Vagina (tissue), 2 donors: Measurements from ENCODE around the gene HORMAD2. TPM values are rescaled to one million over a fixed set of nuclear protein-coding genes. Genes with fewer than 3 reads are reported as not detected.
"Not testable (repeated sequence)": the region's sequence is repeated elsewhere in the genome, so short reads cannot be mapped to it uniquely, and the experiment has no call there.

Experiments used
- DNase-seq, 2 donors: peaks; one replicate each; pipeline ENCODE4 v3.0.0-alpha.2; 2017; ENCODE audit errors: extremely low spot score in 2 of 2
- H3K27ac ChIP-seq: fragments of 200-600 bp; sonication (generic); one replicate; pipeline ENCODE4 v1.5.1; 2019
- H3K27me3 ChIP-seq: fragments of 200-600 bp; sonication (generic); one replicate; pipeline ENCODE4 v1.5.1; 2019
- H3K36me3 ChIP-seq, 2 donors: fragments of 200-600 bp; sonication (generic); one replicate each; pipeline ENCODE4 v1.5.1; 2017 to 2019
- H3K4me1 ChIP-seq: fragments of 200-600 bp; sonication (generic); one replicate; pipeline ENCODE4 v1.5.1; 2019
- H3K4me3 ChIP-seq, 2 donors: fragments of 200-600 bp; sonication (generic); 1 replicate in 1 of 2; 2 replicates in 1 of 2; pipeline ENCODE4 v1.5.1; 2016 to 2019
- H3K9me3 ChIP-seq: fragments of 200-600 bp; sonication (generic); one replicate; pipeline ENCODE4 v1.5.1; 2019
- CTCF ChIP-seq, 3 experiments: fragments of 450-650 bp in 2 of 3; fragments of 200-600 bp in 1 of 3; sonication (generic) in 1 of 3; IDR thresholded peaks; one replicate each; pipeline ENCODE4 v1.5.1; 2017 to 2019; ENCODE audit warnings: antibody characterized with exemption in 3 of 3, mild to moderate bottlenecking in 2 of 3, moderate library complexity in 2 of 3
- POLR2A ChIP-seq, 2 donors: fragments of 450-650 bp; IDR thresholded peaks; one replicate each; pipeline ENCODE4 v1.6.1; 2017; ENCODE audit warnings: antibody characterized with exemption in 2 of 2, mild to moderate bottlenecking in 2 of 2, moderate library complexity in 2 of 2
- POLR2AphosphoS5 ChIP-seq, 2 donors: sonication (generic); formaldehyde crosslinking; IDR thresholded peaks; one replicate each; pipeline ENCODE4 v1.9.0; 2017; ENCODE audit warnings: antibody characterized with exemption in 2 of 2, mild to moderate bottlenecking in 2 of 2, low read depth in 1 of 2; ENCODE audit not compliant: insufficient read depth in 1 of 2
- intact Hi-C: fragments of 100-400 bp; cut with DNase I; formaldehyde crosslinking; loops from one replicate; pipeline ENCODE4 v1.15.1; 2023
- total RNA-seq: library from RNA; depleted of rRNA; stranded (reverse); fragments of >200 nt; gene quantifications from one replicate; pipeline ENCODE4 v1.2.3, GENCODE V29; 2016

Gene HORMAD2
- total RNA-seq, 1 donor from 2014 or later = not detected

GRCh38 chr22:30078320-30079311 is 1.6 kb upstream of the HORMAD2 start:
- intact Hi-C loops = no loop called here
- H3K9me3 ChIP-seq = no peaks in the 10 kb centered on the region
- H3K27ac ChIP-seq = no peak overlapping the region
- H3K36me3 ChIP-seq = no peaks in the 10 kb centered on the region
- TF ChIP-seq POLR2A (IDR thresholded peaks at IDR 0.05) = no peak
- no peak for TF ChIP-seq CTCF (IDR thresholded peaks at IDR 0.05)
- TF ChIP-seq POLR2AphosphoS5 (IDR thresholded peaks at IDR 0.05; ENCODE audit: insufficient read depth in 1 of 2, low read depth in 1 of 2) = no peak
- no peak overlapping the region for H3K4me3 ChIP-seq
- no peaks in the 10 kb centered on the region for H3K27me3 ChIP-seq
- no peaks in the 10 kb centered on the region for H3K4me1 ChIP-seq
- DNase-seq = no peak

- no peaks in the 10 kb centered on the region for H3K36me3 ChIP-seq
- H3K4me1 ChIP-seq = no peaks in the 10 kb centered on the region
- TF ChIP-seq CTCF (IDR thresholded peaks at IDR 0.05) (no peak), POLR2A (IDR thresholded peaks at IDR 0.05) (no peak), POLR2AphosphoS5 (IDR thresholded peaks at IDR 0.05; ENCODE audit: insufficient read depth in 1 of 2, low read depth in 1 of 2) (no peak)
- H3K27me3 ChIP-seq = no peaks in the 10 kb centered on the region
- intact Hi-C loops = loop anchor here (10.0 kb wide), 2 partner anchors 356 to 456 kb away; partner anchors contain the start of gene CABP7
- DNase-seq = no peak
- no peak overlapping the region for H3K27ac ChIP-seq
- H3K9me3 ChIP-seq = no peaks in the 10 kb centered on the region
- no peak overlapping the region for H3K4me3 ChIP-seq
Measured at GRCh38 chr22:30080805-30081204, 541 bp downstream of the HORMAD2 start.

- H3K4me1 ChIP-seq = no peaks in the 10 kb centered on the region
- DNase-seq = no peak
- no peaks in the 10 kb centered on the region for H3K27me3 ChIP-seq
- H3K4me3 ChIP-seq = no peak overlapping the region
- intact Hi-C loops = loop anchor here (10.0 kb wide), 2 partner anchors 362 to 462 kb away; partner anchors contain the start of gene CABP7
- no peaks in the 10 kb centered on the region for H3K36me3 ChIP-seq
- TF ChIP-seq CTCF (IDR thresholded peaks at IDR 0.05) (no peak), POLR2AphosphoS5 (IDR thresholded peaks at IDR 0.05; ENCODE audit: insufficient read depth in 1 of 2, low read depth in 1 of 2) (no peak), POLR2A (IDR thresholded peaks at IDR 0.05) (no peak)
- no peak overlapping the region for H3K27ac ChIP-seq
- no peaks in the 10 kb centered on the region for H3K9me3 ChIP-seq
Measured at GRCh38 chr22:30086496-30086895, 6.2 kb downstream of the HORMAD2 start.

- H3K36me3 ChIP-seq, H3K4me3 ChIP-seq, H3K4me1 ChIP-seq, H3K27ac ChIP-seq, H3K27me3 ChIP-seq, DNase-seq, H3K9me3 ChIP-seq: not testable (repeated sequence)
- intact Hi-C loops = loop anchor here (10.0 kb wide), 2 partner anchors 362 to 462 kb away; partner anchors contain the start of gene CABP7
Measured at GRCh38 chr22:30087037-30087436, 6.8 kb downstream of the HORMAD2 start.

- Histone ChIP-seq H3K9me3 (no peaks in the 10 kb centered on the region), H3K27me3 (no peaks in the 10 kb centered on the region), H3K4me1 (no peaks in the 10 kb centered on the region), H3K36me3 (no peaks in the 10 kb centered on the region), H3K4me3 (no peak overlapping the region), H3K27ac (no peak overlapping the region)
- intact Hi-C loops = loop anchor here (10.0 kb wide), 2 partner anchors 363 to 463 kb away; partner anchors contain the start of gene CABP7
- TF ChIP-seq CTCF (IDR thresholded peaks at IDR 0.05) (no peak), POLR2A (IDR thresholded peaks at IDR 0.05) (no peak), POLR2AphosphoS5 (IDR thresholded peaks at IDR 0.05; ENCODE audit: insufficient read depth in 1 of 2, low read depth in 1 of 2) (no peak)
- DNase-seq = no peak
Measured at GRCh38 chr22:30087611-30088010, 7.3 kb downstream of the HORMAD2 start.
